Measurements from ENCODE around the gene PRG2.

DNA sequence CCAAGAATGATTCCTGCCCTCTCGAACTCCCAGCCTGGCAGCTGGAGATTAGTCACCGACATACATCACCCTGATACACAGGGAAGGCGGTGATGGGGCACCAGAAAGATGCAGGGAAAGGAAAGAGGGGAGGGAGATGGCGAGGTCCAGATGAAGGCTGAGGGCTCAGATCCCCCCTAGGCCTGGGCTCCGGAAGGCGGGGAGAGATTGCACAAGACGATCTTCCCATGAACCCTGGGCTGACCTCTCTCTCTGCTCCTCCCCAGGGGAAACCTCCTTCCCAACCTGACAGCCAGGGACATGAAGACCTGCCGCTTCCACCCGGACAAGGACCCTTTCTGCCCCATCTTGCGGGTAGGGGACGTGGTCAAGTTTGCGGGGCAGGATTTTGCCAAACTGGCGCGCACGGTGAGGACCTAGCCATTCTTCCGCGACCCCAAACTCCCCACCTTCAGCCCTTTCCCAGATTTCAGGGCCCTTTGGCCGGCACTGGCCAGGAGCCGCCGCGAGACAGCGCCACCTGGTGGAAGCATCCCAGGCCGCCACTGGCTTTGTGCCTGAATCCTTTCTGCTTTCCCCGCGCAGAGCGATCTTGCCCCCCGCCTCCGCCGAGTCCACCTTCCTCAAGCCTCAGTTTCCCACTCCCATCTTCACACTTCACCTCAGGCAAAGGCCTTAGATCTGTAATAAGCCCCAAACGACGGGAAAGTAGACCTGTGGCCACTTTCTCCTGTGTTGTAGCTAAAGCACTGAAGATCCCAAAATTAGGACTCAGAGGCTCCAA is 40.8 kb downstream of the PRG2 start:
- TF ChIP-seq, protein P1, sequence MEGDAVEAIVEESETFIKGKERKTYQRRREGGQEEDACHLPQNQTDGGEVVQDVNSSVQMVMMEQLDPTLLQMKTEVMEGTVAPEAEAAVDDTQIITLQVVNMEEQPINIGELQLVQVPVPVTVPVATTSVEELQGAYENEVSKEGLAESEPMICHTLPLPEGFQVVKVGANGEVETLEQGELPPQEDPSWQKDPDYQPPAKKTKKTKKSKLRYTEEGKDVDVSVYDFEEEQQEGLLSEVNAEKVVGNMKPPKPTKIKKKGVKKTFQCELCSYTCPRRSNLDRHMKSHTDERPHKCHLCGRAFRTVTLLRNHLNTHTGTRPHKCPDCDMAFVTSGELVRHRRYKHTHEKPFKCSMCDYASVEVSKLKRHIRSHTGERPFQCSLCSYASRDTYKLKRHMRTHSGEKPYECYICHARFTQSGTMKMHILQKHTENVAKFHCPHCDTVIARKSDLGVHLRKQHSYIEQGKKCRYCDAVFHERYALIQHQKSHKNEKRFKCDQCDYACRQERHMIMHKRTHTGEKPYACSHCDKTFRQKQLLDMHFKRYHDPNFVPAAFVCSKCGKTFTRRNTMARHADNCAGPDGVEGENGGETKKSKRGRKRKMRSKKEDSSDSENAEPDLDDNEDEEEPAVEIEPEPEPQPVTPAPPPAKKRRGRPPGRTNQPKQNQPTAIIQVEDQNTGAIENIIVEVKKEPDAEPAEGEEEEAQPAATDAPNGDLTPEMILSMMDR (conservative IDR thresholded peaks at IDR 0.05): peak; percentile 96
- TF ChIP-seq ZFX (IDR thresholded peaks at IDR 0.05): no peak

All from C4-2B (cell line).